HUES6 (cell line): Measurements from ENCODE around the gene STK32C.

Experiments used
- H3K27ac ChIP-seq: 2 replicates; pipeline ENCODE4 v1.7.0; 2013; ENCODE audit warnings: low read depth, mild to moderate bottlenecking, low read length, inconsistent platforms
- H3K27me3 ChIP-seq: 2 replicates; pipeline ENCODE4 v1.6.1; 2013; ENCODE audit warnings: low read length; ENCODE audit not compliant: control insufficient read depth, insufficient read depth
- H3K36me3 ChIP-seq: 2 replicates; pipeline ENCODE4 v1.6.1; 2013; ENCODE audit warnings: low read length; ENCODE audit not compliant: control insufficient read depth, insufficient read depth
- H3K4me1 ChIP-seq: 2 replicates; pipeline ENCODE4 v1.6.1; 2013; ENCODE audit warnings: low read length; ENCODE audit not compliant: control insufficient read depth, insufficient read depth
- H3K4me3 ChIP-seq: 2 replicates; pipeline ENCODE4 v1.5.1; 2013; ENCODE audit warnings: low read depth, low read length
- H3K9ac ChIP-seq: one replicate; pipeline ENCODE4 v1.6.1; 2013; ENCODE audit warnings: mild to moderate bottlenecking, low read length
- H3K9me3 ChIP-seq: 2 replicates; pipeline ENCODE4 v1.6.1; 2013; ENCODE audit warnings: low read depth, low read length; ENCODE audit not compliant: control insufficient read depth, insufficient read depth

Gene STK32C

DNA sequence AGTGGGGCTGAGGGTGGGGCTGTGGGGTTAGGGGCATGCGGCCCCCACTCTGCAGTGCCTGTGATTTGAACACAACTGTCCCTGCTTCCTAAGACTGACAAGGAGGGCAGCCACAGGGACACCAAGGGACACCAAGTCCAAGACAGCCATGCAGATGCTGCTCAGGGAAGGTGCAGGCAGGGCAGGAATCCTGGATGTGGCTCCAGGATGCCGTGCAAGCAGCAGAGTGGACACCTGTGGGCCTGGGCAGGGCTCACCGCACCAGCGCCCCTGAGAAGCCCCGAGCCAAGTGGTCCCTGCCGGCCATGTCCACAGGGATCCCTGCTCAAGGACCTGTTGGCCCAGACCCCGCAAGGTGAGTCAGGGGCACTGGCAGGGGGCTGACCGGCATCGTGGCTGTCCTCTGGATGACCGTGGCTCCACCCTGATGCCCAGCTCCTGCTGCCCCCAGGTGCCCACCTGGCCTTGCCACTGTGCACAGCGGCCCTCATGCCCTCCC is 58.5 kb downstream of the STK32C start:
- no peak overlapping the region for H3K9ac ChIP-seq
- H3K4me1 ChIP-seq: peaks cover 9% of the 10 kb centered on the region; the same call in 1 of the 2 replicates
- no peaks in the 10 kb centered on the region for H3K9me3 ChIP-seq
- no peaks in the 10 kb centered on the region for H3K36me3 ChIP-seq
- H3K27ac ChIP-seq: no peak overlapping the region
- H3K4me3 ChIP-seq: peak overlapping the region; percentile 40; the same call in 1 of the 2 replicates
- no peaks in the 10 kb centered on the region; the same call in 1 of the 2 replicates for H3K27me3 ChIP-seq

- no peaks in the 10 kb centered on the region for H3K36me3 ChIP-seq
- no peaks in the 10 kb centered on the region for H3K9me3 ChIP-seq
- H3K4me1 ChIP-seq: peaks cover 9% of the 10 kb centered on the region; the same call in 1 of the 2 replicates
- H3K9ac ChIP-seq: no peak overlapping the region
- no peak overlapping the region for H3K27ac ChIP-seq
- no peaks in the 10 kb centered on the region; the same call in 1 of the 2 replicates for H3K27me3 ChIP-seq
- H3K4me3 ChIP-seq: peak overlapping the region; percentile 59
Measured at GRCh38 chr10:132248455-132249225, 59.1 kb downstream of the STK32C start.

DNA sequence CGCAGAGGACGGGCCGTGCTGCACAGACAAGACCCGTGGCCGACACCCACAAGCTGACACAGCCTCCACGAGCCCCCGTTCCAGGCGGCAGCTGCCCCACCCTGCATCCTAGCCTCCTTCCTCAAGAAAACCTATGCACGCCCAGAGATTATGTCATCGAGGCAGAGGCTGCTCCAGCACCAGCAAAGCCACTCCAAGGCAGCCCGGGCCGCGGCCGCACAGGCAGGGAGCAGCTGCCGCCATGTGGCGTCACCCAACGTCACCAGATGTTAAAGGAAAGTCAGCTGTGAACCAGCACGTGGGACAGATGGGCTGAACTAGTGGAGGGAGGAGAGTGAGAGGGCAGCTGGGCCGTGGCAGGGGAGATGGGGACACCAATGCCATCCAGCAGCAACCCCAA is 59.8 kb downstream of the STK32C start:
- no peaks in the 10 kb centered on the region for H3K27me3 ChIP-seq
- no peaks in the 10 kb centered on the region for H3K9me3 ChIP-seq
- peaks cover 7% of the 10 kb centered on the region; the same call in 1 of the 2 replicates for H3K4me1 ChIP-seq
- no peak overlapping the region for H3K9ac ChIP-seq
- no peak overlapping the region for H3K4me3 ChIP-seq
- H3K27ac ChIP-seq: no peak overlapping the region
- H3K36me3 ChIP-seq: no peaks in the 10 kb centered on the region

GRCh38 chr10:132246296-132246695 is 61.5 kb downstream of the STK32C start:
- peaks cover 8% of the 10 kb centered on the region; the same call in 1 of the 2 replicates for H3K4me1 ChIP-seq
- H3K4me3 ChIP-seq: no peak overlapping the region
- H3K27me3 ChIP-seq: no peaks in the 10 kb centered on the region
- H3K9ac ChIP-seq: no peak overlapping the region
- no peak overlapping the region for H3K27ac ChIP-seq
- H3K36me3 ChIP-seq: no peaks in the 10 kb centered on the region
- H3K9me3 ChIP-seq: no peaks in the 10 kb centered on the region

GRCh38 chr10:132245056-132245455 is 62.7 kb downstream of the STK32C start:
- no peaks in the 10 kb centered on the region for H3K9me3 ChIP-seq
- H3K4me3 ChIP-seq: no peak overlapping the region
- no peaks in the 10 kb centered on the region for H3K27me3 ChIP-seq
- no peak overlapping the region for H3K9ac ChIP-seq
- peaks cover 8% of the 10 kb centered on the region; the same call in 1 of the 2 replicates for H3K4me1 ChIP-seq
- H3K36me3 ChIP-seq: no peaks in the 10 kb centered on the region
- H3K27ac ChIP-seq: no peak overlapping the region

DNA sequence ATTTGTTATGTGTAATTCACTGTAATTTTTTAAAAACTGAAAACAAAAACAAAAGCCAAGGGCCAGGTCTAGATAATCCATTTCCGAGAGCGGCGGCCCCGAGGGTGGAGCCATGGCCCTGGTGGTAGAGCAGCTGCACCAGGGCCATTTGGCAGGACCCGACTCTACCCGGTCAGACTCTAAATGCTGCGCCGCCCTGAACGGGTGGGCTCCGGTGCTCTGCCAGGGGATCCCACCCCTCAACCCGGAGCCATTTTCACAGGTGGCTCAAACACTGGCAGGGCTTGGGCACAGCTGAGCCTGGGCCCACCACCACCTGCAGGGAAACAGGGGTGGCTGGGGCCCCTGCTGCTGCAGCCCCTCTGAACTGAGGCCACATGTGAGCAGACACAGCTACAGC is 64.1 kb downstream of the STK32C start:
- Histone ChIP-seq H3K4me3 (no peak overlapping the region), H3K4me1 (peaks cover 9% of the 10 kb centered on the region; the same call in 1 of the 2 replicates), H3K9me3 (no peaks in the 10 kb centered on the region)

GRCh38 chr10:132243141-132243540 is 64.6 kb downstream of the STK32C start:
- Histone ChIP-seq H3K36me3 (no peaks in the 10 kb centered on the region), H3K27me3 (no peaks in the 10 kb centered on the region), H3K4me3 (no peak overlapping the region), H3K9me3 (no peaks in the 10 kb centered on the region), H3K4me1 (peaks cover 9% of the 10 kb centered on the region; the same call in 1 of the 2 replicates), H3K9ac (no peak overlapping the region), H3K27ac (no peak overlapping the region)

More for the DNA sequence above, 64.1 kb downstream of the STK32C start:
- Histone ChIP-seq H3K9ac (no peak overlapping the region), H3K36me3 (no peaks in the 10 kb centered on the region), H3K27ac (no peak overlapping the region), H3K27me3 (no peaks in the 10 kb centered on the region)

GRCh38 chr10:132242103-132242840 is 65.5 kb downstream of the STK32C start:
- no peak overlapping the region for H3K4me3 ChIP-seq
- no peaks in the 10 kb centered on the region for H3K27me3 ChIP-seq
- no peaks in the 10 kb centered on the region for H3K9me3 ChIP-seq
- H3K4me1 ChIP-seq: peaks cover 11% of the 10 kb centered on the region; the same call in 1 of the 2 replicates
- no peaks in the 10 kb centered on the region for H3K36me3 ChIP-seq
- no peak overlapping the region for H3K9ac ChIP-seq
- H3K27ac ChIP-seq: no peak overlapping the region

- Histone ChIP-seq H3K27me3 (no peaks in the 10 kb centered on the region), H3K36me3 (no peaks in the 10 kb centered on the region), H3K9me3 (no peaks in the 10 kb centered on the region), H3K4me3 (no peak overlapping the region), H3K9ac (no peak overlapping the region), H3K4me1 (peaks cover 11% of the 10 kb centered on the region; the same call in 1 of the 2 replicates), H3K27ac (no peak overlapping the region)
Measured at GRCh38 chr10:132241496-132241895, 66.3 kb downstream of the STK32C start.

- H3K4me1 ChIP-seq: peaks cover 11% of the 10 kb centered on the region; the same call in 1 of the 2 replicates
- no peaks in the 10 kb centered on the region for H3K36me3 ChIP-seq
- H3K9ac ChIP-seq: no peak overlapping the region
- H3K4me3 ChIP-seq: no peak overlapping the region
- no peaks in the 10 kb centered on the region for H3K9me3 ChIP-seq
- H3K27me3 ChIP-seq: no peaks in the 10 kb centered on the region
- H3K27ac ChIP-seq: no peak overlapping the region
Measured at GRCh38 chr10:132241086-132241485, 66.7 kb downstream of the STK32C start.

DNA sequence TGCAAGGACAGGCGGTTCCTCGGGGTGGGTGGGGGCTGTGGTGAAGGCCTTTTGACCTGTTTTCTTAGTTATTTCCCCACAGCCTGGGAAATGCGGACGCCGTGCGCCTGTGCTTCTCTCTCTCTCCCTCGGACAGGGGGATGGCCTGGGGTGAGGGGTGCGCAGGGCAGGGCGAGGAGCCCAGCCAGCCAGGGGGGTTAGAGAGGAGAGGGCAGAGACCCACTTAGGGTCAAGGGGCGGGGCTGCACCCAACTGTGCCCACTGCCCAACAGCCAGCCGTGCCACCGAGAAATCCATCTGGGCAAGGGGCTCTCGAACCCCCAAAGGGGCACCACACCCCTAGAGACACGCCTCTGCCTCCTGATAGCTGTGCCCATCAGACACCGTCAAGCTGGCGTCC is 67.2 kb downstream of the STK32C start:
- no peak overlapping the region for H3K9ac ChIP-seq
- no peaks in the 10 kb centered on the region for H3K27me3 ChIP-seq
- H3K4me3 ChIP-seq: no peak overlapping the region
- H3K4me1 ChIP-seq: peaks cover 11% of the 10 kb centered on the region; the same call in 1 of the 2 replicates
- no peaks in the 10 kb centered on the region for H3K36me3 ChIP-seq
- H3K27ac ChIP-seq: no peak overlapping the region
- no peaks in the 10 kb centered on the region for H3K9me3 ChIP-seq
